ENCODE measurements around the gene RYR3.

The RYR3 gene

DNA sequence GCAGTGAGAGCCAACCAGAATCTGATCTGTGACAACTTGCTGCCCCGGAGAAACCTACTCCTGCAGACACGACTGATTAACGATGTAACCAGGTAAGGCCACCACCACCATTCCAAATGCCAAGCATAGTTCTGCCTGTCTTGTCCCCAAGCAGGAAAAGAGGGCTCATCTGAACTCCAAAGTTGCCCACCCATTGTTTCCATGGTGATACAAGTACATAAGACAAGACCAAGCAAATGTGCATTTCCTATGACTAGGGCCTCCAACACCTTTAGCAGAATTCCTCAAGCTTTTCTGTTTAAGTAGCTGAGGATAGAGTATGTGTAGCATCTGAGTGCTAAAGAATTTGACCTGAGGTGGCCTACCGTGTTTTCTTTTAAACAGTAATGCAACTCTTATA, 290.7 kb downstream of the RYR3 start:
- H3K79me2 ChIP-seq (ENCODE audit: insufficient read depth, low read length) = no peaks in the 10 kb centered on the region
- no peaks in the 10 kb centered on the region for H3F3A ChIP-seq (ENCODE audit: low read depth)
- no peaks in the 10 kb centered on the region for H4K20me1 ChIP-seq (ENCODE audit: insufficient read depth, low read length, poor library complexity, severe bottlenecking)
- no peak overlapping the region for H2AFZ ChIP-seq (ENCODE audit: low read length)
- H3K4me3 ChIP-seq (ENCODE audit: low read length, poor library complexity, severe bottlenecking) = no peak overlapping the region
- H3K9me2 ChIP-seq (replicated peaks; ENCODE audit: low read depth, low read length) = no peaks in the 10 kb centered on the region
- H3K9me3 ChIP-seq (ENCODE audit: insufficient read depth, low read depth, low read length) = no peaks in the 10 kb centered on the region
- H3K27me3 ChIP-seq (ENCODE audit: insufficient read depth, low read length, poor library complexity, severe bottlenecking) = no peaks in the 10 kb centered on the region
- H3K4me2 ChIP-seq (ENCODE audit: low read depth, low read length, poor library complexity, severe bottlenecking) = no peak overlapping the region
- no peaks in the 10 kb centered on the region for H3K36me3 ChIP-seq (ENCODE audit: insufficient read depth, low read length)
- H3K4me1 ChIP-seq (ENCODE audit: insufficient read depth, low read length, poor library complexity, severe bottlenecking) = no peaks in the 10 kb centered on the region
- no peak overlapping the region for H3K9ac ChIP-seq (ENCODE audit: low read depth, low read length, poor library complexity, severe bottlenecking)
- TF ChIP-seq, protein P1, sequence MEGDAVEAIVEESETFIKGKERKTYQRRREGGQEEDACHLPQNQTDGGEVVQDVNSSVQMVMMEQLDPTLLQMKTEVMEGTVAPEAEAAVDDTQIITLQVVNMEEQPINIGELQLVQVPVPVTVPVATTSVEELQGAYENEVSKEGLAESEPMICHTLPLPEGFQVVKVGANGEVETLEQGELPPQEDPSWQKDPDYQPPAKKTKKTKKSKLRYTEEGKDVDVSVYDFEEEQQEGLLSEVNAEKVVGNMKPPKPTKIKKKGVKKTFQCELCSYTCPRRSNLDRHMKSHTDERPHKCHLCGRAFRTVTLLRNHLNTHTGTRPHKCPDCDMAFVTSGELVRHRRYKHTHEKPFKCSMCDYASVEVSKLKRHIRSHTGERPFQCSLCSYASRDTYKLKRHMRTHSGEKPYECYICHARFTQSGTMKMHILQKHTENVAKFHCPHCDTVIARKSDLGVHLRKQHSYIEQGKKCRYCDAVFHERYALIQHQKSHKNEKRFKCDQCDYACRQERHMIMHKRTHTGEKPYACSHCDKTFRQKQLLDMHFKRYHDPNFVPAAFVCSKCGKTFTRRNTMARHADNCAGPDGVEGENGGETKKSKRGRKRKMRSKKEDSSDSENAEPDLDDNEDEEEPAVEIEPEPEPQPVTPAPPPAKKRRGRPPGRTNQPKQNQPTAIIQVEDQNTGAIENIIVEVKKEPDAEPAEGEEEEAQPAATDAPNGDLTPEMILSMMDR (conservative IDR thresholded peaks at IDR 0.05; ENCODE audit: low read length) = no peak
- no peak for TF ChIP-seq EZH2phosphoT487 (IDR thresholded peaks at IDR 0.05; ENCODE audit: borderline replicate concordance)

DNA sequence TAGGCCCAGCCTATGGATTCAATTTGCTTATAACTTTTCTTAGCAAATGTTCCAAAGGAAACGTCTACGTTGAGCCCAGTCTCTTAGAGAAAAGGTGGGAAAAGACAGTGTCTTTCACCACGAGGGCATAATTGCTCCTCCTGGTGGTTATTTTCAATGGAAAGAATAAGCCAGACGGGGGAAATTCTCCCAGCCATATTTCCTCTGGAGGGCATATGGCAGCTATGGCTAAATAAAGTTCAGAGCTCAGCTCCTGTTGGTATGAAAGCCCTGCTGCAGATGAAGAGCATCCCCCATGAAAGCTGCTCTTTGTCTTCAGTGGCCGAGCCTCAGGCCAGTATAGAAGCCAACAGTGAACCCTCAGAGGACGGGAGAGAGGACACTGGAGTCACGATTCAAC, 297.9 kb downstream of the RYR3 start:
- H3K27me3 ChIP-seq (ENCODE audit: insufficient read depth, low read length, poor library complexity, severe bottlenecking) = no peaks in the 10 kb centered on the region
- H2AFZ ChIP-seq (ENCODE audit: low read length) = no peak overlapping the region
- TF ChIP-seq, protein P1 (conservative IDR thresholded peaks at IDR 0.05; ENCODE audit: low read length) = peak; percentile 35
- no peak for TF ChIP-seq EZH2phosphoT487 (IDR thresholded peaks at IDR 0.05; ENCODE audit: borderline replicate concordance)
- H3K9me3 ChIP-seq (ENCODE audit: insufficient read depth, low read depth, low read length) = no peaks in the 10 kb centered on the region
- no peaks in the 10 kb centered on the region for H3K36me3 ChIP-seq (ENCODE audit: insufficient read depth, low read length)
- H3K9ac ChIP-seq (ENCODE audit: low read depth, low read length, poor library complexity, severe bottlenecking) = no peak overlapping the region
- H3K9me2 ChIP-seq (replicated peaks; ENCODE audit: low read depth, low read length) = no peaks in the 10 kb centered on the region
- H3K4me3 ChIP-seq (ENCODE audit: low read length, poor library complexity, severe bottlenecking) = no peak overlapping the region
- H3K4me2 ChIP-seq (ENCODE audit: low read depth, low read length, poor library complexity, severe bottlenecking) = no peak overlapping the region
- H4K20me1 ChIP-seq (ENCODE audit: insufficient read depth, low read length, poor library complexity, severe bottlenecking) = no peaks in the 10 kb centered on the region
- H3K4me1 ChIP-seq (ENCODE audit: insufficient read depth, low read length, poor library complexity, severe bottlenecking) = no peaks in the 10 kb centered on the region
- no peaks in the 10 kb centered on the region for H3K79me2 ChIP-seq (ENCODE audit: insufficient read depth, low read length)
- no peaks in the 10 kb centered on the region for H3F3A ChIP-seq (ENCODE audit: low read depth)

DNA sequence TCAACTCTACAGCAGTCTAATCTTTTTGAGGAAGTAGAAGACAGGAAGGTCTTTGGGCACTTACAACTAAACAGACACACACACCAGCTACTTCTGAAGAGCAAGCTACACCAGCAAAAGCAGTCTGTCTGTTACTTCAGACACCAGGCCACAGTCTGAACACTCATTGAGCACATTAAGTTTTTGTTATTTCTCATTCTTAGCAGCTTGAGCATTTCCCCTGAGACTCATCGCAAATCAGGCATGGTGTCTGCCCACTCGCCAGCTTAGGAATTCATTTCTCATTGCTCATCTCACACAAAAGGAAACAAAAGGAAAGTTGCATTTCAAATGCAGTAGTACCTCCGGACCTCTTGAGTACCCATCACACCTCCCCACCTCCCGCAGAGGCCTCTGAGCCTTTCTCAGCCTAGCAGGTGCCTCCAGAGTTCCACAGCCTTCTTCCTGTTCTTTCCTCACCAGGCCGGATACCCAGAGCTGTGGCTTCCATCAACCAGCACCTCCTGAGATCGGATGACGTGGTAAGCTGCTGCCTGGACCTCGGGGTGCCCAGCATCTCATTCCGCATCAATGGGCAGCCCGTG, 302.0 kb downstream of the RYR3 start:
- Histone ChIP-seq H4K20me1 (ENCODE audit: insufficient read depth, low read length, poor library complexity, severe bottlenecking) (no peaks in the 10 kb centered on the region), H3K9me2 (replicated peaks; ENCODE audit: low read depth, low read length) (no peaks in the 10 kb centered on the region), H2AFZ (ENCODE audit: low read length) (no peak overlapping the region), H3K27me3 (ENCODE audit: insufficient read depth, low read length, poor library complexity, severe bottlenecking) (no peaks in the 10 kb centered on the region), H3F3A (ENCODE audit: low read depth) (no peaks in the 10 kb centered on the region), H3K4me2 (ENCODE audit: low read depth, low read length, poor library complexity, severe bottlenecking) (no peak overlapping the region), H3K9me3 (ENCODE audit: insufficient read depth, low read depth, low read length) (no peaks in the 10 kb centered on the region), H3K9ac (ENCODE audit: low read depth, low read length, poor library complexity, severe bottlenecking) (no peak overlapping the region), H3K4me1 (ENCODE audit: insufficient read depth, low read length, poor library complexity, severe bottlenecking) (no peaks in the 10 kb centered on the region), H3K36me3 (ENCODE audit: insufficient read depth, low read length) (no peaks in the 10 kb centered on the region), H3K4me3 (ENCODE audit: low read length, poor library complexity, severe bottlenecking) (no peak overlapping the region), H3K79me2 (ENCODE audit: insufficient read depth, low read length) (no peaks in the 10 kb centered on the region)
- no peak for TF ChIP-seq EZH2phosphoT487 (IDR thresholded peaks at IDR 0.05; ENCODE audit: borderline replicate concordance)
- TF ChIP-seq, protein P1 (conservative IDR thresholded peaks at IDR 0.05; ENCODE audit: low read length) = no peak
